Smooth muscle cell (in vitro differentiated cells): ENCODE results near the gene PILRA. TPM values are rescaled to one million over a fixed set of nuclear protein-coding genes. Genes with fewer than 3 reads are reported as not detected.

ENCODE experiments used
- DNase-seq: peaks from one replicate; lab custom pipeline; 2025; ENCODE audit not compliant: unreplicated experiment; lab: John Stamatoyannopoulos, UW
- H2AFZ ChIP-seq: fragments of 200-600 bp; sonication (generic); 2 replicates; pipeline ENCODE4 v1.6.0; 2016; ENCODE audit warnings: antibody characterized with exemption, low read depth, mild to moderate bottlenecking
- H3F3A ChIP-seq: fragments of 200-600 bp; sonication (generic); 2 replicates; pipeline ENCODE4 v1.6.0; 2017; ENCODE audit warnings: antibody characterized with exemption, low read depth
- H3K27ac ChIP-seq: fragments of 200-600 bp; sonication (generic); 2 replicates; pipeline ENCODE4 v1.5.1; 2016; ENCODE audit warnings: low read depth, mild to moderate bottlenecking
- H3K27me3 ChIP-seq: fragments of 200-600 bp; sonication (generic); 2 replicates; pipeline ENCODE4 v1.6.1; 2016; ENCODE audit warnings: low read depth, mild to moderate bottlenecking
- H3K36me3 ChIP-seq: fragments of 200-600 bp; sonication (generic); 2 replicates; pipeline ENCODE4 v1.5.1; 2016; ENCODE audit warnings: low read depth
- H3K4me1 ChIP-seq: fragments of 200-600 bp; sonication (generic); 2 replicates; pipeline ENCODE4 v1.5.1; 2016; ENCODE audit warnings: low read depth
- H3K4me2 ChIP-seq: fragments of 200-600 bp; sonication (generic); 2 replicates; pipeline ENCODE4 v1.6.0; 2016; ENCODE audit warnings: mild to moderate bottlenecking
- H3K4me3 ChIP-seq: fragments of 200-600 bp; sonication (generic); 2 replicates; pipeline ENCODE4 v1.5.1; 2016; ENCODE audit warnings: mild to moderate bottlenecking
- H3K79me2 ChIP-seq: fragments of 200-600 bp; sonication (generic); 2 replicates; pipeline ENCODE4 v1.6.0; 2016; ENCODE audit warnings: low read depth, mild to moderate bottlenecking
- H3K9ac ChIP-seq: fragments of 200-600 bp; sonication (generic); 2 replicates; pipeline ENCODE4 v1.6.0; 2016; ENCODE audit warnings: low read depth
- H3K9me3 ChIP-seq: fragments of 200-600 bp; sonication (generic); replicated peaks from 2 replicates; pipeline ENCODE4 v1.5.1; 2016; ENCODE audit warnings: low read depth
- H4K20me1 ChIP-seq: fragments of 200-600 bp; sonication (generic); 2 replicates; pipeline ENCODE4 v1.6.0; 2016; ENCODE audit warnings: low read depth
- WGBS: methylation state at CpG from one replicate; pipeline ENCODE4 v1.1.7; 2016; ENCODE audit warnings: low lambda C conversion rate; 5-methylcytosine and 5-hydroxymethylcytosine counted together
- polyA plus RNA-seq: library from polyadenylated mRNA; unstranded; fragments of >200 nt; fragmentation: Nextera tagmentation; extraction: Ambion mirVana; gene quantifications from 2 replicates; pipeline ENCODE4 v1.2.1, GENCODE V29; 2016
- total RNA-seq: library from RNA; depleted of rRNA; stranded (reverse); fragments of >200 nt; gene quantifications from 2 replicates; pipeline ENCODE4 v1.2.3, GENCODE V29; 2014
- TF ChIP-seq, protein P1 (sequence below): fragments of 200-600 bp; sonication (generic); IDR thresholded peaks from 2 replicates; pipeline ENCODE4 v1.5.1; 2017; ENCODE audit warnings: borderline replicate concordance, mild to moderate bottlenecking, antibody characterized with exemption; ENCODE audit not compliant: insufficient read depth, poor library complexity, severe bottlenecking

PILRA gene
- total and polyA plus RNA-seq, 2 experiments from 2014 or later: 1.4 to 2.0 TPM

DNA sequence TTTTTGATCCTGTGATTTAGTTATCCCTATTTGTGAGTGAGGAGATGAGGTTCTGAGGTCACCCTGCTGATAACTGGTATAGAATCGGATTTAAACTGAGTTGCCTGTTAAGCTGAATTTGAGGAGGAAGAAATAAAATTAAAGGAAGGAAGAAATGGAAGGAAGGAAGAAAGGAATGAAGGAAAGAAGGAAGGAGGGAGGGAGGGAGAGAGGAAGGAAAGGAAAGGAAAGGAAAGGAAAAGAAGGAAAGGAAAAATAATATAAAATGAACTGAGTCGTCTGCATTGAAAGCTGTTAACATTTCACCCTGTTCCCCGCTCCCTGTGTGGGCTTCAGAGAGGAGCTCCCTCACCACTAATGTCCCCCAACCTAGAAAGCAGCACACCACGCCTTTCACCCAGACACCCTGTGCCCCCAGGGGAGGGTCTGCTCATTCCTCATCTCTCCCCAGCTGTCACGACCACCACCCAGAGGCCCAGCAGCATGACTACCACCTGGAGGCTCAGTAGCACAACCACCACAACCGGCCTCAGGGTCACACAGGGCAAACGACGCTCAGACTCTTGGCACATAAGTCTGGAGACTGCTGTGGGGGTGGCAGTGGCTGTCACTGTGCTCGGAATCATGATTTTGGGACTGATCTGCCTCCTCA is 16.3 kb downstream of the PILRA start:
- Histone ChIP-seq H4K20me1 (no peaks in the 10 kb centered on the region), H3F3A (no peaks in the 10 kb centered on the region), H3K36me3 (no peaks in the 10 kb centered on the region), H3K79me2 (no peaks in the 10 kb centered on the region), H3K27ac (no peak overlapping the region), H3K9me3 (no peaks in the 10 kb centered on the region), H2AFZ (no peak overlapping the region), H3K4me1 (no peaks in the 10 kb centered on the region), H3K9ac (no peak overlapping the region), H3K4me3 (no peak overlapping the region), H3K4me2 (no peak overlapping the region), H3K27me3 (peaks cover 12% of the 10 kb centered on the region)
- no peak for DNase-seq
- TF ChIP-seq, protein P1, sequence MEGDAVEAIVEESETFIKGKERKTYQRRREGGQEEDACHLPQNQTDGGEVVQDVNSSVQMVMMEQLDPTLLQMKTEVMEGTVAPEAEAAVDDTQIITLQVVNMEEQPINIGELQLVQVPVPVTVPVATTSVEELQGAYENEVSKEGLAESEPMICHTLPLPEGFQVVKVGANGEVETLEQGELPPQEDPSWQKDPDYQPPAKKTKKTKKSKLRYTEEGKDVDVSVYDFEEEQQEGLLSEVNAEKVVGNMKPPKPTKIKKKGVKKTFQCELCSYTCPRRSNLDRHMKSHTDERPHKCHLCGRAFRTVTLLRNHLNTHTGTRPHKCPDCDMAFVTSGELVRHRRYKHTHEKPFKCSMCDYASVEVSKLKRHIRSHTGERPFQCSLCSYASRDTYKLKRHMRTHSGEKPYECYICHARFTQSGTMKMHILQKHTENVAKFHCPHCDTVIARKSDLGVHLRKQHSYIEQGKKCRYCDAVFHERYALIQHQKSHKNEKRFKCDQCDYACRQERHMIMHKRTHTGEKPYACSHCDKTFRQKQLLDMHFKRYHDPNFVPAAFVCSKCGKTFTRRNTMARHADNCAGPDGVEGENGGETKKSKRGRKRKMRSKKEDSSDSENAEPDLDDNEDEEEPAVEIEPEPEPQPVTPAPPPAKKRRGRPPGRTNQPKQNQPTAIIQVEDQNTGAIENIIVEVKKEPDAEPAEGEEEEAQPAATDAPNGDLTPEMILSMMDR: no peak
- WGBS: 77% methylated on average over 9 of the region's 9 CpGs

DNA sequence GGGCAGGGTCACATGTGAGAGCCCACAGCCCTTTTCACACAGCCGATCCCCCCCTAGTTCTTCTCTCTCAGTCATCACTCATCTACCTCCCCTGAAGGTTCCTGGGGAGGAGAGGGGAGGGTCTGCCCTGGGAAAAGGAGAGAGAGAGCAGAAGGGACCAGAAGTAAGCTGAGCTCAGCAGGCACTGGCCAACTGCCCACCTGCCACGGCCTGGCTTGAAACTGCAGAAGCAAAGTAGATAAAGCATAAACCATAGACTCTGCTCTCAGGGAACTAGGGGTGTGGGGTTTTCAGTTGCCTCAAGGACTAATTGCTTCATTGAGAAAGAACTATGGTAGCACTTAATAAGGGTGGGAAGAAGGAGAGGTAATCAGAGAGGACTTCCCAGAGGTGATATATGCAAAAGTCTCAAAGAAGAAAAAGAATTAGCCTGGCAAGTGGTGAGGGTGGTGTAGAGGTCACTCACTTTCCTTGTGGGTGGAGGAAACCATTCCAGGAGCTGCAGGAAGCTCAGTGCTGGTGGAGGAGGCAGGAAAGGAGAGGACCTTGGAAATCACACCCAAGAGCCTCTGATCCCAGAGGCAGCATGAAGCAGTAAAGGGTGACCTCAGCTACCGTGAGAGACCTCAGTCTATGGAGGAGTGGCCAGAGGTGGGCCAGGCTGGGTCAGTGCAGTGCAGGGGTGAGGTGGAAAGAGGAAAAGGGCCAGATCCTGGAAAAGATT is 17.2 kb downstream of the PILRA start:
- H3K79me2 ChIP-seq: no peaks in the 10 kb centered on the region
- H3K36me3 ChIP-seq: no peaks in the 10 kb centered on the region
- no peak overlapping the region for H3K4me2 ChIP-seq
- 83% methylated on average over 3 of the region's 3 CpGs for WGBS
- H3K27ac ChIP-seq: no peak overlapping the region
- no peaks in the 10 kb centered on the region for H4K20me1 ChIP-seq
- H3K27me3 ChIP-seq: peaks cover 18% of the 10 kb centered on the region
- no peaks in the 10 kb centered on the region for H3F3A ChIP-seq
- no peak for DNase-seq
- no peaks in the 10 kb centered on the region for H3K9me3 ChIP-seq
- H2AFZ ChIP-seq: no peak overlapping the region
- H3K4me3 ChIP-seq: no peak overlapping the region
- no peak overlapping the region for H3K9ac ChIP-seq
- no peaks in the 10 kb centered on the region for H3K4me1 ChIP-seq
- TF ChIP-seq, protein P1: no peak

- H3F3A ChIP-seq: no peaks in the 10 kb centered on the region
- no peak for DNase-seq
- H3K9ac ChIP-seq: no peak overlapping the region
- H4K20me1 ChIP-seq: no peaks in the 10 kb centered on the region
- no peaks in the 10 kb centered on the region for H3K4me1 ChIP-seq
- H3K4me3 ChIP-seq: no peak overlapping the region
- TF ChIP-seq, protein P1: no peak
- no peaks in the 10 kb centered on the region for H3K9me3 ChIP-seq
- H3K36me3 ChIP-seq: no peaks in the 10 kb centered on the region
- H2AFZ ChIP-seq: no peak overlapping the region
- no peak overlapping the region for H3K27ac ChIP-seq
- no peak overlapping the region for H3K4me2 ChIP-seq
- H3K27me3 ChIP-seq: peaks cover 16% of the 10 kb centered on the region
- H3K79me2 ChIP-seq: no peaks in the 10 kb centered on the region
- 78% methylated on average over 4 of the region's 4 CpGs for WGBS
Observed at GRCh38 chr7:100393233-100393905, 20.1 kb downstream of the PILRA start.
